ENCODE measurements around the gene TECTB. TPM values are rescaled to one million over a fixed set of nuclear protein-coding genes. Genes with fewer than 3 reads are reported as not detected.
"Not testable (repeated sequence)": the region's sequence is repeated elsewhere in the genome, so short reads cannot be mapped to it uniquely, and the experiment has no call there.

TECTB gene
- total RNA-seq, 1 donor from 2014 or later: not detected

- TF ChIP-seq, protein P1, sequence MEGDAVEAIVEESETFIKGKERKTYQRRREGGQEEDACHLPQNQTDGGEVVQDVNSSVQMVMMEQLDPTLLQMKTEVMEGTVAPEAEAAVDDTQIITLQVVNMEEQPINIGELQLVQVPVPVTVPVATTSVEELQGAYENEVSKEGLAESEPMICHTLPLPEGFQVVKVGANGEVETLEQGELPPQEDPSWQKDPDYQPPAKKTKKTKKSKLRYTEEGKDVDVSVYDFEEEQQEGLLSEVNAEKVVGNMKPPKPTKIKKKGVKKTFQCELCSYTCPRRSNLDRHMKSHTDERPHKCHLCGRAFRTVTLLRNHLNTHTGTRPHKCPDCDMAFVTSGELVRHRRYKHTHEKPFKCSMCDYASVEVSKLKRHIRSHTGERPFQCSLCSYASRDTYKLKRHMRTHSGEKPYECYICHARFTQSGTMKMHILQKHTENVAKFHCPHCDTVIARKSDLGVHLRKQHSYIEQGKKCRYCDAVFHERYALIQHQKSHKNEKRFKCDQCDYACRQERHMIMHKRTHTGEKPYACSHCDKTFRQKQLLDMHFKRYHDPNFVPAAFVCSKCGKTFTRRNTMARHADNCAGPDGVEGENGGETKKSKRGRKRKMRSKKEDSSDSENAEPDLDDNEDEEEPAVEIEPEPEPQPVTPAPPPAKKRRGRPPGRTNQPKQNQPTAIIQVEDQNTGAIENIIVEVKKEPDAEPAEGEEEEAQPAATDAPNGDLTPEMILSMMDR (IDR thresholded peaks at IDR 0.05): no peak
Observed at GRCh38 chr10:112248584-112249295, 34.5 kb upstream of the TECTB start.

DNA sequence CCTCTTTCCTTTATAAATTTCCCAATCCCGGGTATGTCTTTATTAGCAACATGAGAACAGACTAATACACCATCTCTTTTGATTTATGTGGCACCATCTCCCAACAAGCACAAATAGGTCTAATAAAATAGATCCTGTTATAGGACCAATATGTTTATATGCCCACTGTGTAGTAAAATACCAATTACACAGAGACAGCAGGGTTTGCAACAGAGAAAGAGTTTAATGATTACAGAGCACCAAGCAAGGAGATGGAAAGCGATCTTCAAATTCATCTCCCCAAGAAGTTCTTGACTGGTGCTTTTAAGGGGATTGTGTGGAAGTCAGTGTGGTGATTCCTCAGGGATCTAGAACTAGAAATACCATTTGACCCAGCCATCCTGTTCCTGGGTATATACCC is 33.5 kb upstream of the TECTB start:
- H3K36me3 ChIP-seq: no peaks in the 10 kb centered on the region
- H3K9me3 ChIP-seq: no peaks in the 10 kb centered on the region
- intact Hi-C loops (cut with DNase I): no loop called here
- no peak overlapping the region for H3K27ac ChIP-seq
- H3K27me3 ChIP-seq: no peaks in the 10 kb centered on the region
- no peak for DNase-seq
- H3K4me3 ChIP-seq: no peak overlapping the region
- TF ChIP-seq, protein P1 (IDR thresholded peaks at IDR 0.05): no peak
- H3K4me1 ChIP-seq: no peaks in the 10 kb centered on the region
- no peak for ATAC-seq

More at GRCh38 chr10:112248584-112249295, 34.5 kb upstream of the TECTB start:
- Histone ChIP-seq H3K27ac (no peak overlapping the region), H3K27me3 (no peaks in the 10 kb centered on the region), H3K4me1 (no peaks in the 10 kb centered on the region), H3K36me3 (no peaks in the 10 kb centered on the region), H3K4me3 (no peak overlapping the region), H3K9me3 (no peaks in the 10 kb centered on the region)
- ATAC-seq (no peak), DNase-seq (no peak)
- intact Hi-C loops (cut with DNase I): no loop called here

DNA sequence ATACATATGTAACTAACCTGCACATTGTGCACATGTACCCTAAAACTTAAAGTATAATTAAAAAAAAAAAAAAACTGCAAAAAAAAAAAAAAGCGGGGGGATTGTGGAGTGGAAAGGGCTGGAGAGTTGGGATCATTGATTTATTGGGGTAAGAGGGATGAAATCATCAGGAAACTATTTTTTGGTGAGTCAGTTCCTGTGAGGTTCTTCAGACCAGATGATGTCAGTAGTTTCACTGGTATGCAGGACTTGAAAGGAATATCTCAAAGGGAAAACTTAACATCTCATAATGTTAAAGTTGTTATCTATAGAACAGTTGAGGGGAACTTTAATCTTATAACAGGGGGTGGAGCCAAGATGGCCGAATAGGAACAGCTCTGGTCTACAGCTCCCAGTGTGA is 32.6 kb upstream of the TECTB start:
- intact Hi-C loops (cut with DNase I): no loop called here
- TF ChIP-seq, protein P1 (IDR thresholded peaks at IDR 0.05): no peak
- Histone ChIP-seq H3K27ac (no peak overlapping the region), H3K4me3 (no peak overlapping the region), H3K4me1 (no peaks in the 10 kb centered on the region), H3K9me3 (no peaks in the 10 kb centered on the region), H3K36me3 (no peaks in the 10 kb centered on the region), H3K27me3 (no peaks in the 10 kb centered on the region)
- ATAC-seq (no peak), DNase-seq (no peak)

DNA sequence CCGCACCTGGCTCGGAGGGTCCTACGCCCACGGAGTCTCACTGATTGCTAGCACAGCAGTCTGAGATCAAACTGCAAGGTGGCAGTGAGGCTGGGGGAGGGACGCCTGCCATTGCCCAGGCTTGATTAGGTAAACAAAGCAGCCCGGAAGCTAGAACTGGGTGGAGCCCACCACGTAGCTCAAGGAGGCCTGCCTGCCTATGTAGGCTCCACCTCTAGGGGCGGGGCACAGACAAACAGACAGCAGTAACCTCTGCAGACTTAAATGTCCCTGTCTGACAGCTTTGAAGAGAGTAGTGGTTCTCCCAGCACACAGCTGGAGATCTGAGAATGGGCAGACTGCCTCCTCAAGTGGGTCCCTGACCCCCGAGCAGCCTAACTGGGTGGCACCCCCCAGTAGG is 32.0 kb upstream of the TECTB start:
- H3K4me3 ChIP-seq; DNase-seq; H3K27me3 ChIP-seq; H3K4me1 ChIP-seq; H3K27ac ChIP-seq; ATAC-seq; intact Hi-C loops (cut with DNase I); H3K9me3 ChIP-seq; H3K36me3 ChIP-seq: not testable (repeated sequence)

GRCh38 chr10:112258407-112258806 is 24.8 kb upstream of the TECTB start:
- ATAC-seq: no peak
- Histone ChIP-seq H3K4me1 (peaks cover 3% of the 10 kb centered on the region), H3K27me3 (no peaks in the 10 kb centered on the region), H3K27ac (no peak overlapping the region), H3K36me3 (no peaks in the 10 kb centered on the region), H3K4me3 (no peak overlapping the region), H3K9me3 (no peaks in the 10 kb centered on the region)
- TF ChIP-seq, protein P1 (IDR thresholded peaks at IDR 0.05): no peak
- intact Hi-C loops (cut with DNase I): no loop called here
- DNase-seq: no peak

DNA sequence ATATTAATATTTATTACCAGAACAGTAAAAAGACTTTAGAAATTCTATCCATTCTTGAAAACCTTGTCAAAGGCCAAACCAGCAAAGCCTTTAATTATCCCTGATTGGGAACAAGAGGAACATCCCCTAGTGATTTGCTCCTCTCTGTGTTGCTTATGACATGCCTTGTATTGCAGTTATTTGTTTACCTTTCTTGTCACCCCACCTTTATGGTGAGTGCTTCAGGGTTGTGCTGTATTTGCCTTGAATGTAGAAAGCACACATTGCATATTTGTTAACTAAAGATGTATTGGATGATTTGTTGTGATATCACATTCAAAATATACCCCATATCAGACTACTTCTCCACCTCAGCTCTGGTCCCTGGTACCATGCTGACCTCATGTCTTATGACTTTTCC is 23.5 kb upstream of the TECTB start:
- intact Hi-C loops (cut with DNase I): no loop called here

More for the DNA sequence above, 23.5 kb upstream of the TECTB start:
- Histone ChIP-seq H3K27ac (no peak overlapping the region), H3K4me3 (no peak overlapping the region), H3K4me1 (peaks cover 3% of the 10 kb centered on the region), H3K36me3 (no peaks in the 10 kb centered on the region), H3K9me3 (no peaks in the 10 kb centered on the region), H3K27me3 (no peaks in the 10 kb centered on the region)
- ATAC-seq (no peak), DNase-seq (no peak)
- TF ChIP-seq, protein P1 (IDR thresholded peaks at IDR 0.05): no peak

Measured in upper lobe of right lung (tissue), 1 donor.